ENCODE measurements around the gene IRF2BPL. TPM values are rescaled to one million over a fixed set of nuclear protein-coding genes. Genes with fewer than 3 reads are reported as not detected.

The IRF2BPL gene
- total and polyA plus RNA-seq, 9 of the 15 experiments (the other 6 are each of a cell fraction or from before 2014, with no cell fraction given) = 0.52 to 21.6 (median 2.5) TPM

DNA sequence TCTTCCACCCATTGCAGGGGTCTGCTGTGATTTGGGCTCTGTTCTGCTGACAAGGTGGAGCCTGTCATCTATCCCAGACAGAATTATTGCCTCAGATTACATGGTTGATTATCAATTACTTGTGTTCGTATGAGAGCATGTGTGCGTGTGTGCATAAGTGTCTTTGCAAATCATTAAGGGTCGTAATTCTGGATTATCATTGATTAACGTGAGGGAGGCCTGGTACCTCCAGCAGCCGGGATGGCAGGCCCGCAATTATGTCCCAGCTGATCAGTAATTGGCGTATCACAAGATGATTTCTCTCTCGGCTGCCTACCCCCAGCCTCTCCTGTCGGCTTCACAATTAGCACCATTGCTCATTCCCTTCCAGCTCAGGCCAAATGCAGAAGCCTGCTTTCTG lies 29.6 kb upstream of the IRF2BPL start (continued):
- no peak for TF ChIP-seq TGIF2 (CRISPR knock-in tag; IDR thresholded peaks at IDR 0.05)

GRCh38 chr14:77055981-77056380 lies 27.5 kb upstream of the IRF2BPL start:
- DNase-seq (ENCODE audit: extremely low read depth in 1 of 4, low spot score in 3 of 4) = no peak
- H3K27me3 ChIP-seq (ENCODE audit: control insufficient read depth in 2 of 2, insufficient read depth in 2 of 2, low read length in 2 of 2) = no peaks in the 10 kb centered on the region
- BruUV-seq (replicated peaks) = no TSS peak
- H3K9me3 ChIP-seq (replicated peaks; ENCODE audit: control insufficient read depth, insufficient read depth, low read depth, low read length) = no peaks in the 10 kb centered on the region
- in situ Hi-C loops (cut with MboI) (loop anchor here (5.0 to 25.0 kb wide), 2 partner anchors 144 to 344 kb away; no protein-coding TSS in a partner anchor), intact Hi-C loops (cut with micrococcal nuclease) (loop anchor here (5.0 kb wide), 1 partner anchor 34 kb away; no protein-coding TSS in a partner anchor)
- no peaks in the 10 kb centered on the region for H3K36me3 ChIP-seq (ENCODE audit: control insufficient read depth, insufficient read depth, low read length)
- H2AFZ ChIP-seq (ENCODE audit: low read depth, low read length) = no peak overlapping the region
- 50% methylated on average over 3 of the region's 3 CpGs for WGBS (ENCODE audit: insufficient coverage, low coverage, missing lambda C conversion rate)
- no peak for FAIRE-seq
- H3K9me1 ChIP-seq (ENCODE audit: control insufficient read depth, insufficient read depth, low read length) = no peaks in the 10 kb centered on the region
- ChIA-PET POLR2A (interaction anchor here (0.7 kb wide), 1 partner anchor 114 kb away, joined by 4 read pairs; no protein-coding TSS in a partner anchor), CTCF (ENCODE audit: low intra/inter-chr PET ratio) (no interaction called here)
- peaks cover 7 to 13% of the 10 kb centered on the region in 2 experiments; a peak in 4 of 5 replicates for H3K4me1 ChIP-seq (replicated peaks in 1 of 2; ENCODE audit: control insufficient read depth in 2 of 2, insufficient read depth in 2 of 2, low read length in 2 of 2)
- no peak overlapping the region for H3K4me2 ChIP-seq (ENCODE audit: insufficient read depth, low read length)
- ATAC-seq = no peak
- no peaks in the 10 kb centered on the region for H4K20me1 ChIP-seq (replicated peaks; ENCODE audit: control insufficient read depth, insufficient read depth, low read length)
- no peaks in the 10 kb centered on the region for H3K79me2 ChIP-seq (ENCODE audit: control insufficient read depth, insufficient read depth, low read length)
- no peak overlapping the region for H3K4me3 ChIP-seq
- H3K27ac ChIP-seq (ENCODE audit: extremely low read depth, low read depth, low read length) = no peak overlapping the region
- no peak overlapping the region for H3K9ac ChIP-seq (ENCODE audit: insufficient read depth in 1 of 2, low read depth in 2 of 2, low read length in 2 of 2)
- TF ChIP-seq ZNF695 (CRISPR knock-in tag; IDR thresholded peaks at IDR 0.05) (no peak), ZNF175 (CRISPR knock-in tag; IDR thresholded peaks at IDR 0.05; ENCODE audit: low read depth) (no peak), KLF1 (tag; IDR thresholded peaks at IDR 0.05) (no peak), ZNF280A (IDR thresholded peaks at IDR 0.05; ENCODE audit: low read depth, partially characterized antibody) (no peak), SMARCE1 (IDR thresholded peaks at IDR 0.05) (no peak), PPARD (CRISPR knock-in tag; IDR thresholded peaks at IDR 0.05) (no peak), ZNF717 (CRISPR knock-in tag; IDR thresholded peaks at IDR 0.05) (no peak), POLR2AphosphoS2 (IDR thresholded peaks at IDR 0.05; ENCODE audit: low read length) (no peak), KLF16 (IDR thresholded peaks at IDR 0.05) (no peak), E2F3 (CRISPR knock-in tag; IDR thresholded peaks at IDR 0.05) (no peak), ZFP1 (CRISPR knock-in tag; IDR thresholded peaks at IDR 0.05) (no peak), ELK3 (CRISPR knock-in tag; IDR thresholded peaks at IDR 0.05) (no peak), TEAD4 (IDR thresholded peaks at IDR 0.05; ENCODE audit: low read length) (no peak), TEAD4 (CRISPR knock-in tag; IDR thresholded peaks at IDR 0.05; ENCODE audit: borderline replicate concordance) (no peak)
- TF ChIP-seq, protein P1, sequence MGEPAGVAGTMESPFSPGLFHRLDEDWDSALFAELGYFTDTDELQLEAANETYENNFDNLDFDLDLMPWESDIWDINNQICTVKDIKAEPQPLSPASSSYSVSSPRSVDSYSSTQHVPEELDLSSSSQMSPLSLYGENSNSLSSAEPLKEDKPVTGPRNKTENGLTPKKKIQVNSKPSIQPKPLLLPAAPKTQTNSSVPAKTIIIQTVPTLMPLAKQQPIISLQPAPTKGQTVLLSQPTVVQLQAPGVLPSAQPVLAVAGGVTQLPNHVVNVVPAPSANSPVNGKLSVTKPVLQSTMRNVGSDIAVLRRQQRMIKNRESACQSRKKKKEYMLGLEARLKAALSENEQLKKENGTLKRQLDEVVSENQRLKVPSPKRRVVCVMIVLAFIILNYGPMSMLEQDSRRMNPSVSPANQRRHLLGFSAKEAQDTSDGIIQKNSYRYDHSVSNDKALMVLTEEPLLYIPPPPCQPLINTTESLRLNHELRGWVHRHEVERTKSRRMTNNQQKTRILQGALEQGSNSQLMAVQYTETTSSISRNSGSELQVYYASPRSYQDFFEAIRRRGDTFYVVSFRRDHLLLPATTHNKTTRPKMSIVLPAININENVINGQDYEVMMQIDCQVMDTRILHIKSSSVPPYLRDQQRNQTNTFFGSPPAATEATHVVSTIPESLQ (CRISPR knock-in tag; IDR thresholded peaks at IDR 0.05) = no peak
- TF ChIP-seq, protein P2, sequence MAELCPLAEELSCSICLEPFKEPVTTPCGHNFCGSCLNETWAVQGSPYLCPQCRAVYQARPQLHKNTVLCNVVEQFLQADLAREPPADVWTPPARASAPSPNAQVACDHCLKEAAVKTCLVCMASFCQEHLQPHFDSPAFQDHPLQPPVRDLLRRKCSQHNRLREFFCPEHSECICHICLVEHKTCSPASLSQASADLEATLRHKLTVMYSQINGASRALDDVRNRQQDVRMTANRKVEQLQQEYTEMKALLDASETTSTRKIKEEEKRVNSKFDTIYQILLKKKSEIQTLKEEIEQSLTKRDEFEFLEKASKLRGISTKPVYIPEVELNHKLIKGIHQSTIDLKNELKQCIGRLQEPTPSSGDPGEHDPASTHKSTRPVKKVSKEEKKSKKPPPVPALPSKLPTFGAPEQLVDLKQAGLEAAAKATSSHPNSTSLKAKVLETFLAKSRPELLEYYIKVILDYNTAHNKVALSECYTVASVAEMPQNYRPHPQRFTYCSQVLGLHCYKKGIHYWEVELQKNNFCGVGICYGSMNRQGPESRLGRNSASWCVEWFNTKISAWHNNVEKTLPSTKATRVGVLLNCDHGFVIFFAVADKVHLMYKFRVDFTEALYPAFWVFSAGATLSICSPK (IDR thresholded peaks at IDR 0.05; ENCODE audit: borderline replicate concordance) = no peak

All from K562 (cell line).